ENCODE results near the gene ENDOU. TPM values are rescaled to one million over a fixed set of nuclear protein-coding genes. Genes with fewer than 3 reads are reported as not detected.

Gene ENDOU
- total and polyA plus RNA-seq, 2 donors from 2014 or later: 0.28 to 0.91 TPM

DNA sequence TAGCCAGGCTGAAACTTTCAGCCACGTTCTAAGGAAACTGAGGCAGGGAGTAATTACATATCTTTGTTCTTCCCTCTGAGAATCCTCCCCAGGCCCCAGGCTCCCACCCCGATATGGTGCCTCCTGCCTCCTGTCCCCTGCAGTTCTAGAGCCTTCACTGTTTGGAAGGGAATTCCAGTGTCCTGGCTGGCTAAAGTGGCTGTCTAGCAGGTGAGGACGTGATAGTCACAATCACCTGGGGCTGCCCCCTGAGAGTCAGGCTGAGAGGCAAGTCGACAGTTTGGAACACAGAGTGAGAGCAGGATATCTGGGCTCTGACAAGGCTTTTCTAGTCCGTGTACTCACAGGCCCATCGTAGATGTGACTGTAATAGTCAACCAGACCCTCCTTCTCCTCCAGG is 13.1 kb downstream of the ENDOU start:
- Histone ChIP-seq H3K9ac (ENCODE audit: low read length in 3 of 3) (no peak overlapping the region), H3K27me3 (ENCODE audit: control insufficient read depth, insufficient read depth, low read length) (no peaks in the 10 kb centered on the region), H3K4me1 (ENCODE audit: control insufficient read depth in 2 of 3, insufficient read depth in 2 of 3, low read depth in 1 of 3, low read length in 3 of 3) (peaks cover 0 to 6% (median 5%) of the 10 kb centered on the region in 3 donors), H3K9me3 (ENCODE audit: control insufficient read depth in 2 of 3, insufficient read depth in 1 of 3, low read length in 3 of 3) (no peaks in the 10 kb centered on the region), H3K36me3 (ENCODE audit: control insufficient read depth in 2 of 3, insufficient read depth in 3 of 3, low read length in 3 of 3) (no peaks in the 10 kb centered on the region), H3K4me3 (ENCODE audit: low read length in 3 of 3) (no peak overlapping the region), H3K27ac (ENCODE audit: low read depth in 2 of 2, low read length in 2 of 2) (no peak overlapping the region)
- FAIRE-seq: no peak
- intact Hi-C loops (cut with DNase I): loop anchor here (5.0 kb wide), 1 partner anchor 125 kb away; no protein-coding TSS in a partner anchor
- TF ChIP-seq, protein P1, sequence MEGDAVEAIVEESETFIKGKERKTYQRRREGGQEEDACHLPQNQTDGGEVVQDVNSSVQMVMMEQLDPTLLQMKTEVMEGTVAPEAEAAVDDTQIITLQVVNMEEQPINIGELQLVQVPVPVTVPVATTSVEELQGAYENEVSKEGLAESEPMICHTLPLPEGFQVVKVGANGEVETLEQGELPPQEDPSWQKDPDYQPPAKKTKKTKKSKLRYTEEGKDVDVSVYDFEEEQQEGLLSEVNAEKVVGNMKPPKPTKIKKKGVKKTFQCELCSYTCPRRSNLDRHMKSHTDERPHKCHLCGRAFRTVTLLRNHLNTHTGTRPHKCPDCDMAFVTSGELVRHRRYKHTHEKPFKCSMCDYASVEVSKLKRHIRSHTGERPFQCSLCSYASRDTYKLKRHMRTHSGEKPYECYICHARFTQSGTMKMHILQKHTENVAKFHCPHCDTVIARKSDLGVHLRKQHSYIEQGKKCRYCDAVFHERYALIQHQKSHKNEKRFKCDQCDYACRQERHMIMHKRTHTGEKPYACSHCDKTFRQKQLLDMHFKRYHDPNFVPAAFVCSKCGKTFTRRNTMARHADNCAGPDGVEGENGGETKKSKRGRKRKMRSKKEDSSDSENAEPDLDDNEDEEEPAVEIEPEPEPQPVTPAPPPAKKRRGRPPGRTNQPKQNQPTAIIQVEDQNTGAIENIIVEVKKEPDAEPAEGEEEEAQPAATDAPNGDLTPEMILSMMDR (IDR thresholded peaks at IDR 0.05; ENCODE audit: borderline replicate concordance, extremely low read depth, insufficient read depth): no peak
- no peak for DNase-seq

DNA sequence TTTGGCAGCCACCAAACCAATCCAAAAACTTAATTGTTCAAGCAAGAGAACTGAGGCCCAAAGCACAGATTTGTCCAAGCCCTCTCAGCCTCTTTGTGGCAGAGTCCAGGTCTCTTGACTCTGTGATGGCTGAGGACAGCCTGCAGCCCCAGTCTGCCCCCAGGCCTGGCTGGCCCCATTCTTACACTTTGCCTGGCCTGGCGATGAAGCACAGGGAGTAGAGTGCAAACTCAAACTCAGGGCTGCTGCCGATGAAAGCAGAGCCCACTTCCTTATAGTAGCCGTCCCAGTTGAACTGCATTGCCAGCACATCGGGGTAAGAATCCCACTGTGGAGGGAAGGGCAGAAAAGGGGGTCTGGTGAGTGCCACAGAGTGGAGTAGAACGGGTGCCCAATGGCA is 13.8 kb downstream of the ENDOU start:
- H3K27ac ChIP-seq (ENCODE audit: low read depth in 2 of 2, low read length in 2 of 2): no peak overlapping the region
- H3K27me3 ChIP-seq (ENCODE audit: control insufficient read depth, insufficient read depth, low read length): no peaks in the 10 kb centered on the region
- peaks cover 0 to 5% (median 0%) of the 10 kb centered on the region in 3 donors for H3K4me1 ChIP-seq (ENCODE audit: control insufficient read depth in 2 of 3, insufficient read depth in 2 of 3, low read depth in 1 of 3, low read length in 3 of 3)
- TF ChIP-seq, protein P1 (IDR thresholded peaks at IDR 0.05; ENCODE audit: borderline replicate concordance, extremely low read depth, insufficient read depth): no peak
- no peak overlapping the region for H3K9ac ChIP-seq (ENCODE audit: low read length in 3 of 3)
- no peaks in the 10 kb centered on the region for H3K9me3 ChIP-seq (ENCODE audit: control insufficient read depth in 2 of 3, insufficient read depth in 1 of 3, low read length in 3 of 3)
- H3K4me3 ChIP-seq (ENCODE audit: low read length in 3 of 3): no peak overlapping the region
- DNase-seq (no peak), FAIRE-seq (no peak)
- no peaks in the 10 kb centered on the region for H3K36me3 ChIP-seq (ENCODE audit: control insufficient read depth in 2 of 3, insufficient read depth in 3 of 3, low read length in 3 of 3)
- intact Hi-C loops (cut with DNase I): loop anchor here (5.0 kb wide), 1 partner anchor 126 kb away; no protein-coding TSS in a partner anchor

DNA sequence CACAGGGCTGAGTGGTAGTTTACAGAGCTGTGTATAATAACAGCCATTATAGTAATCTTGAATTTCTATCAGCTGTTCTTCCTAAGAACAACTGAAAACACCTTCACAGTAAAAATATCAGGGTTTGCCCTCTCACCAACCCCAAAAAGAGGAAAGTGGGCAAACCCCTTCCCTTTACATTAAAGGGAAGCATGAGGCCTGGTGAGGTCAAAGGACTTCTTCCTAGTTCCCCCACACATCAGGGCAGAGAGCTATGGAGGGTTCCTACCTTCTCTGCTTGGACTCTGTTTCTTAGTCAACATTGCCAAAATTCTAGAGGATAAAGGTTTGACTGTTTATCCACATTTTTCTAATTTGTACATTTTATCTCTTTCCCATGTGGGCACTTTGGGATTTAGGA is 15.0 kb downstream of the ENDOU start:
- DNase-seq (no peak), FAIRE-seq (no peak)
- Histone ChIP-seq H3K27me3 (ENCODE audit: control insufficient read depth, insufficient read depth, low read length) (no peaks in the 10 kb centered on the region), H3K9me3 (ENCODE audit: control insufficient read depth in 2 of 3, insufficient read depth in 1 of 3, low read length in 3 of 3) (no peaks in the 10 kb centered on the region), H3K27ac (ENCODE audit: low read depth in 2 of 2, low read length in 2 of 2) (no peak overlapping the region), H3K9ac (ENCODE audit: low read length in 3 of 3) (no peak overlapping the region), H3K4me3 (ENCODE audit: low read length in 3 of 3) (no peak overlapping the region), H3K4me1 (ENCODE audit: control insufficient read depth in 2 of 3, insufficient read depth in 2 of 3, low read depth in 1 of 3, low read length in 3 of 3) (no peaks in the 10 kb centered on the region), H3K36me3 (ENCODE audit: control insufficient read depth in 2 of 3, insufficient read depth in 3 of 3, low read length in 3 of 3) (no peaks in the 10 kb centered on the region)
- TF ChIP-seq, protein P1 (IDR thresholded peaks at IDR 0.05; ENCODE audit: borderline replicate concordance, extremely low read depth, insufficient read depth): no peak
- intact Hi-C loops (cut with DNase I): loop anchor here (5.0 kb wide), 1 partner anchor 127 kb away; no protein-coding TSS in a partner anchor

DNA sequence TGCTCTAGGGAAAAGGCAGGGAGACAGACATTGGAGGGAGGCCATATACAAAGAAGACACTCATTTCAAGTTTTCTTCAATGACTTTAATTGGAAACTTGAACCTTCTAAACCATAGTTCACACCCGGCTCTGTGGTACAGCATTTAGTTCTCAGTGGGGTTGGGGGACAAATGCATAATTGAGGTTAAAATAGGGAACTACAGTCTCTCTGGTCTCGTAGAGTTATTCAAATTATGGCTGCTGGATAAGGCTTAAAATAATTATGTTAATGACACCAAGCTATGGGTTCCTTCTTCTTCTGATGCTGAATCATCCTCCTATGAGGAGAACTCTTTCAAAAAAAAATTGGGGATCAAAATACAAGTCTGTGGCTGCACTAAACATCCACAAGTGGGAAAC is 15.6 kb downstream of the ENDOU start:
- intact Hi-C loops (cut with DNase I): loop anchor here (5.0 kb wide), 1 partner anchor 128 kb away; no protein-coding TSS in a partner anchor
- H3K27ac ChIP-seq (ENCODE audit: low read depth in 2 of 2, low read length in 2 of 2): no peak overlapping the region
- H3K9ac ChIP-seq (ENCODE audit: low read length in 3 of 3): no peak overlapping the region
- TF ChIP-seq, protein P1 (IDR thresholded peaks at IDR 0.05; ENCODE audit: borderline replicate concordance, extremely low read depth, insufficient read depth): no peak
- H3K4me1 ChIP-seq (ENCODE audit: control insufficient read depth in 2 of 3, insufficient read depth in 2 of 3, low read depth in 1 of 3, low read length in 3 of 3): no peaks in the 10 kb centered on the region
- no peaks in the 10 kb centered on the region for H3K9me3 ChIP-seq (ENCODE audit: control insufficient read depth in 2 of 3, insufficient read depth in 1 of 3, low read length in 3 of 3)
- H3K36me3 ChIP-seq (ENCODE audit: control insufficient read depth in 2 of 3, insufficient read depth in 3 of 3, low read length in 3 of 3): no peaks in the 10 kb centered on the region
- DNase-seq: no peak
- FAIRE-seq: no peak
- H3K27me3 ChIP-seq (ENCODE audit: control insufficient read depth, insufficient read depth, low read length): no peaks in the 10 kb centered on the region
- H3K4me3 ChIP-seq (ENCODE audit: low read length in 3 of 3): no peak overlapping the region

All from kidney (tissue), 14 donors.